Ovary (tissue), 3 donors: Measurements from ENCODE around the gene GALC.

Experiments
- CTCF ChIP-seq, 3 donors: fragments of 450-650 bp in 2 of 3; fragments of 200-600 bp in 1 of 3; IDR thresholded peaks; one replicate each; pipeline versions ENCODE4 v1.5.1 to v1.8.0; 2016 to 2022; ENCODE audit warnings: antibody characterized with exemption in 3 of 3, mild to moderate bottlenecking in 1 of 3
- EP300 ChIP-seq: sonication (generic); formaldehyde crosslinking; IDR thresholded peaks from one replicate; pipeline ENCODE4 v1.6.1; 2017; ENCODE audit warnings: antibody characterized with exemption
- donor health status: DM: no; HTN: no; CAD: no.

- TF ChIP-seq CTCF (IDR thresholded peaks at IDR 0.05), result no peak
- no peak for TF ChIP-seq EP300
Measured at GRCh38 chr14:88025313-88025712, 32.3 kb upstream of the GALC start.
